Fibroblast of lung (primary cell): Measurements from ENCODE around the gene SRRM1. TPM values are rescaled to one million over a fixed set of nuclear protein-coding genes. Genes with fewer than 3 reads are reported as not detected.

Experiments
- DNase-seq, 2 donors: peaks; one replicate each; pipeline versions ENCODE4 v3.0.0 to v3.0.0-alpha.2; 2010; ENCODE audit warnings: low read depth in 2 of 2
- H2AFZ ChIP-seq: 2 replicates; pipeline ENCODE4 v1.5.1; 2012; ENCODE audit warnings: low read length, control low read depth, inconsistent platforms
- H3K27ac ChIP-seq: 2 replicates; pipeline ENCODE4 v1.5.1; 2011; ENCODE audit warnings: low read length, control low read depth; ENCODE audit not compliant: insufficient read depth
- H3K27me3 ChIP-seq: 2 replicates; pipeline ENCODE4 v1.5.1; 2011; ENCODE audit warnings: mild to moderate bottlenecking, low read length; ENCODE audit not compliant: control insufficient read depth, insufficient read depth
- H3K36me3 ChIP-seq: 2 replicates; pipeline ENCODE4 v1.5.1; 2011; ENCODE audit warnings: low read length; ENCODE audit not compliant: control insufficient read depth, insufficient read depth
- H3K4me1 ChIP-seq: 2 replicates; pipeline ENCODE4 v1.5.1; 2011; ENCODE audit warnings: low read length; ENCODE audit not compliant: control insufficient read depth, insufficient read depth; ENCODE audit errors: extremely low read depth
- H3K4me2 ChIP-seq: 2 replicates; pipeline ENCODE4 v1.5.1; 2011; ENCODE audit warnings: low read length, control low read depth; ENCODE audit not compliant: insufficient read depth; ENCODE audit errors: extremely low read depth
- H3K4me3 ChIP-seq, 4 experiments: fragments of 200-600 bp in 1 of 4; sonication (generic) in 1 of 4; replicated peaks in 1 of 4; 2 replicates each; pipeline ENCODE4 v1.5.1; 2011 to 2016; ENCODE audit warnings: low read length in 4 of 4, low read depth in 3 of 4, mild to moderate bottlenecking in 3 of 4, control low read depth in 2 of 4, inconsistent platforms in 1 of 4, mixed read lengths in 1 of 4; ENCODE audit not compliant: insufficient read depth in 1 of 4; ENCODE audit errors: control extremely low read depth in 1 of 4
- H3K79me2 ChIP-seq: 2 replicates; pipeline ENCODE4 v1.5.1; 2012; ENCODE audit warnings: mild to moderate bottlenecking, low read length, inconsistent platforms; ENCODE audit not compliant: control insufficient read depth, insufficient read depth
- H3K9ac ChIP-seq: 2 replicates; pipeline ENCODE4 v1.5.1; 2011; ENCODE audit warnings: mild to moderate bottlenecking, low read length, control low read depth; ENCODE audit not compliant: insufficient read depth
- H3K9me3 ChIP-seq: 2 replicates; pipeline ENCODE4 v1.5.1; 2012; ENCODE audit warnings: low read depth, low read length; ENCODE audit not compliant: control insufficient read depth, insufficient read depth
- H4K20me1 ChIP-seq: 2 replicates; pipeline ENCODE4 v1.5.1; 2011; ENCODE audit warnings: low read length; ENCODE audit not compliant: control insufficient read depth, insufficient read depth; ENCODE audit errors: extremely low read depth
- EZH2 ChIP-seq: IDR thresholded peaks from 2 replicates; pipeline ENCODE4 v1.5.1; 2012; ENCODE audit warnings: low read length, control low read depth, mild to moderate bottlenecking; ENCODE audit errors: missing control alignments
- polyA plus RNA-seq, 2 donors: library from polyadenylated mRNA; depleted of rRNA in 1 of 2; stranded (reverse) in 1 of 2; unstranded in 1 of 2; fragments of >200 nt; gene quantifications; 2 replicates each; pipeline ENCODE4 v1.2.1, GENCODE V29; 2011 to 2012; ENCODE audit warnings: missing spikeins in 1 of 2
- total RNA-seq: library from RNA; depleted of rRNA; stranded (reverse); fragments of >200 nt; gene quantifications from 2 replicates; pipeline ENCODE4 v1.2.1, GENCODE V29; 2014
- TF ChIP-seq, protein P1 (sequence below), 2 donors: IDR thresholded peaks in 1 of 2; conservative IDR thresholded peaks in 1 of 2; 1 replicate in 1 of 2; 2 replicates in 1 of 2; pipeline ENCODE4 v1.5.1; 2011 to 2012; ENCODE audit warnings: low read length in 2 of 2, control low read depth in 1 of 2, inconsistent platforms in 1 of 2, low read depth in 1 of 2, mild to moderate bottlenecking in 1 of 2

The SRRM1 gene
- total and polyA plus RNA-seq, 2 donors (not counting 1 experiment from before 2014, with no cell fraction given), result 30.7 to 55.8 TPM

DNA sequence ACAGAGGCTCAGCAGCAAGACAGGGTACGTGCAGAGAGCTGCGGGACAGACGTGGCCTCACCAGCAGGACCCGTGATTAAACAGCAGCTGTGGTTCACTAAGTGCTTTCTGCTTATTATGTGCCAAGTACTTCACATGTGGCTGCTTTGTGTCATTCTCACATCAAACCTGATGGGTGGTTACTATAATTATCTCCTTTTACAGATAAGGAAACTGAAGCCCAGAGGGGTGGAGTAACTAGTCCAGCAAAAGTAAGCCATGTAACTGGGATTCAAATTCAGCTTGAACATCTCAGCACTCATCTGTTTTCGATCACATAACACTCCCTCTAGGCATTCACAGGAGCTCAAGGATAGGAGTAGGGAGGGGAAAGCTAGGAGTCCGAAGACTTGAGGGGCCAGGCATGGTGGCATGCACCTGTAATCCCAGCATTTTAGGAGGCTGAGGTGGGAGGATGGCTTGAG lies 51.3 kb downstream of the SRRM1 start:
- no peak overlapping the region for H3K27ac ChIP-seq
- H3K27me3 ChIP-seq, result no peaks in the 10 kb centered on the region
- peaks cover 7% of the 10 kb centered on the region for H3K4me1 ChIP-seq
- H3K4me3 ChIP-seq, result no peak overlapping the region
- H2AFZ ChIP-seq, result no peak overlapping the region
- H3K9ac ChIP-seq, result no peak overlapping the region
- TF ChIP-seq, protein P1, sequence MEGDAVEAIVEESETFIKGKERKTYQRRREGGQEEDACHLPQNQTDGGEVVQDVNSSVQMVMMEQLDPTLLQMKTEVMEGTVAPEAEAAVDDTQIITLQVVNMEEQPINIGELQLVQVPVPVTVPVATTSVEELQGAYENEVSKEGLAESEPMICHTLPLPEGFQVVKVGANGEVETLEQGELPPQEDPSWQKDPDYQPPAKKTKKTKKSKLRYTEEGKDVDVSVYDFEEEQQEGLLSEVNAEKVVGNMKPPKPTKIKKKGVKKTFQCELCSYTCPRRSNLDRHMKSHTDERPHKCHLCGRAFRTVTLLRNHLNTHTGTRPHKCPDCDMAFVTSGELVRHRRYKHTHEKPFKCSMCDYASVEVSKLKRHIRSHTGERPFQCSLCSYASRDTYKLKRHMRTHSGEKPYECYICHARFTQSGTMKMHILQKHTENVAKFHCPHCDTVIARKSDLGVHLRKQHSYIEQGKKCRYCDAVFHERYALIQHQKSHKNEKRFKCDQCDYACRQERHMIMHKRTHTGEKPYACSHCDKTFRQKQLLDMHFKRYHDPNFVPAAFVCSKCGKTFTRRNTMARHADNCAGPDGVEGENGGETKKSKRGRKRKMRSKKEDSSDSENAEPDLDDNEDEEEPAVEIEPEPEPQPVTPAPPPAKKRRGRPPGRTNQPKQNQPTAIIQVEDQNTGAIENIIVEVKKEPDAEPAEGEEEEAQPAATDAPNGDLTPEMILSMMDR (conservative IDR thresholded peaks at IDR 0.05 in 1 of 2, IDR thresholded peaks at IDR 0.05 in 1 of 2; ENCODE audit: low read depth in 1 of 2, low read length in 2 of 2), result no peak
- TF ChIP-seq EZH2, result no peak
- H3K36me3 ChIP-seq, result no peaks in the 10 kb centered on the region
- H4K20me1 ChIP-seq, result no peaks in the 10 kb centered on the region
- DNase-seq, result peak; percentile 72 to 81
- peak overlapping the region; percentile 2 for H3K4me2 ChIP-seq
- H3K9me3 ChIP-seq, result no peaks in the 10 kb centered on the region
- no peaks in the 10 kb centered on the region for H3K79me2 ChIP-seq

DNA sequence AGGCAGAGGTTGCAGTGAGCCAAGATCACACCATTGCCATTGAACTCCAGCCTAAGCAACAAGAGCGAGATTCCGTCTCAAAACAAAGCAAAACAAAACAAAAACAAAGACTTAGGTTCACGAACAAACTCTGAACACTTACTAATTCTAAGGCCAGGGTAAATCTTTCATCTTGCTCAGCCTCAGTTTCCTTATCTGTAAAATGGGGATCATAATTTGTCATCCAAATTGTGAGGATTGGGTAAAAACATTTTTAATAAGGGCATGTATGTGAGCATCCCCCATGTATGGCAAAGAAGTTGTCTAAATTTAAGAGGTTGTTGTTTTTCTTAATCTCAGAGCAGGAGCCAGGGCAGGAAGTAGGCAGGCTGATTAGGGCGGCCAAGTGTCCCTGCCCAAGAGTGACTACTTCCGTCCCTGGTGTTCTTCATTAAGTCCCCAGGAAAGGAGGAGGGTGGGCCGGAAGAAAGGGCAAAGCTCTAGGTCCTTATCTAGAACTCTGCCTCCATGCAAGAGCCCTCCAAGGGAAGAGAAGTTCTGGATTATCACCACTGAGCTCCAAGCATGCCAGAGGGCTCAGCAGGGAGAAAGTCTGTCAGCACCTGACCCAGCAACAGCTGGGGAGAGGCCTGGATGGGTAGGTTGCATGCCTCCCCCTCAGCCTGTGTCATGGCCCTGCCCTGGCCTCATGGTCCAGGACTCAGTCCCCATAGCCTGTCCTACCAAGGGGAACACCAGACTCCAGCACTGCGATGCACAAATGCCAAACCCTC lies 52.3 kb downstream of the SRRM1 start:
- H3K4me2 ChIP-seq, result no peak overlapping the region
- no peak for DNase-seq
- no peak overlapping the region for H2AFZ ChIP-seq
- H3K9me3 ChIP-seq, result no peaks in the 10 kb centered on the region
- H3K27ac ChIP-seq, result no peak overlapping the region
- H3K4me1 ChIP-seq, result peaks cover 7% of the 10 kb centered on the region
- no peaks in the 10 kb centered on the region for H3K79me2 ChIP-seq
- H3K9ac ChIP-seq, result no peak overlapping the region
- no peaks in the 10 kb centered on the region for H4K20me1 ChIP-seq
- no peaks in the 10 kb centered on the region for H3K36me3 ChIP-seq
- H3K4me3 ChIP-seq, result no peak overlapping the region
- no peaks in the 10 kb centered on the region for H3K27me3 ChIP-seq
- TF ChIP-seq, protein P1 (conservative IDR thresholded peaks at IDR 0.05 in 1 of 2, IDR thresholded peaks at IDR 0.05 in 1 of 2; ENCODE audit: low read depth in 1 of 2, low read length in 2 of 2), result no peak
- no peak for TF ChIP-seq EZH2

DNA sequence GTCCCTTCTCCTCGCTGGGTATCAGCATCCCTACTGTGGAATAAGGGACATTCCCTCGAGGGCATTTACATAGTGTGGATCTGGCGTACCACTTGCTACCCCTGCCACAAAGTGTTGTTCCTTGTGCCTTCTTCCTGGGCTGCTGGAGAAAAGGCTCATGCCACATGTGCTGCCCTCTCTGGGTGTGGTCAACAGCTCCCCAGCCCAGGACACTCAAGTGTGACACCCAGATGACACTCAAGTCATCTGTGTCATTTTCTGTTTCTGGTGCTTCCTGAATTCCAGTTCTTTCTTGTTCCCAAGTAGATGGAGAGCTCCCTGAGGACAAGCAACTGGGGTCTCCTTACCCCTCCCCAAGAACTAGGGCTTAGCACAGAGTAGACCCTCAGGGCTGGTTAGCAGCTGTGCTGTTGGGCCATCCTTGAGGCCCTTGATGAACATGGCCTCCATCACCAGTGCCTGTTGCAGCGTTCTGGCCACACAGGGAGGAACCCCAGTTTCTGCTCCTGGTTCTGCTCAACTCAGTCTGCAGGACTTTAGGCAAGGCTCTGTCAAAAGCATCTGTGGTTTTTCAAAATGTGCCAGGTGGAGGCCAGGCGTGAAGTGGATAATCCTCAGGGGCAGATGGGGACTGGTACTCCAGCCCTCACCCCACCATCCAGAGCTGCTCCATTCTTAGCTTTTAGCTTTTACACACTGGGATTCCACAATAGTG lies 53.1 kb downstream of the SRRM1 start:
- TF ChIP-seq, protein P1 (conservative IDR thresholded peaks at IDR 0.05 in 1 of 2, IDR thresholded peaks at IDR 0.05 in 1 of 2; ENCODE audit: low read depth in 1 of 2, low read length in 2 of 2), result no peak
- no peak for TF ChIP-seq EZH2
- no peaks in the 10 kb centered on the region for H3K9me3 ChIP-seq
- no peak overlapping the region for H3K4me3 ChIP-seq
- H3K4me2 ChIP-seq, result no peak overlapping the region
- no peak for DNase-seq
- H4K20me1 ChIP-seq, result no peaks in the 10 kb centered on the region
- H3K79me2 ChIP-seq, result no peaks in the 10 kb centered on the region
- no peak overlapping the region for H3K9ac ChIP-seq
- H3K27ac ChIP-seq, result no peak overlapping the region
- no peaks in the 10 kb centered on the region for H3K36me3 ChIP-seq
- H3K4me1 ChIP-seq, result peaks cover 7% of the 10 kb centered on the region
- no peak overlapping the region for H2AFZ ChIP-seq
- H3K27me3 ChIP-seq, result no peaks in the 10 kb centered on the region
